OCI-LY1 (cell line): ENCODE measurements around the gene MRPL54.

Source experiments
- CTCF ChIP-seq: fragments of 200-600 bp; sonication (generic), shearing (Covaris generic); IDR thresholded peaks from 2 replicates; pipeline ENCODE4 v1.5.1; 2017; ENCODE audit warnings: mild to moderate bottlenecking, antibody characterized with exemption, low read length, moderate library complexity, mixed read lengths
- EZH2 ChIP-seq: fragments of 200-600 bp; sonication (generic), shearing (Covaris generic); IDR thresholded peaks from 2 replicates; pipeline ENCODE4 v1.8.0; 2017; ENCODE audit warnings: borderline replicate concordance, mixed run types, mild to moderate bottlenecking, antibody characterized with exemption, low read length, moderate library complexity, mixed read lengths

- TF ChIP-seq CTCF = no peak
- no peak for TF ChIP-seq EZH2
These were observed 16.0 kb upstream of the MRPL54 start for GRCh38 chr19:3746371-3747056.
